GM19240 (cell line): ENCODE data around the gene VASP.

ENCODE experiments used
- DNase-seq: peaks from one replicate; pipeline ENCODE4 v3.0.0; 2011; ENCODE audit warnings: low spot score; ENCODE audit not compliant: insufficient read length

VASP gene

DNA sequence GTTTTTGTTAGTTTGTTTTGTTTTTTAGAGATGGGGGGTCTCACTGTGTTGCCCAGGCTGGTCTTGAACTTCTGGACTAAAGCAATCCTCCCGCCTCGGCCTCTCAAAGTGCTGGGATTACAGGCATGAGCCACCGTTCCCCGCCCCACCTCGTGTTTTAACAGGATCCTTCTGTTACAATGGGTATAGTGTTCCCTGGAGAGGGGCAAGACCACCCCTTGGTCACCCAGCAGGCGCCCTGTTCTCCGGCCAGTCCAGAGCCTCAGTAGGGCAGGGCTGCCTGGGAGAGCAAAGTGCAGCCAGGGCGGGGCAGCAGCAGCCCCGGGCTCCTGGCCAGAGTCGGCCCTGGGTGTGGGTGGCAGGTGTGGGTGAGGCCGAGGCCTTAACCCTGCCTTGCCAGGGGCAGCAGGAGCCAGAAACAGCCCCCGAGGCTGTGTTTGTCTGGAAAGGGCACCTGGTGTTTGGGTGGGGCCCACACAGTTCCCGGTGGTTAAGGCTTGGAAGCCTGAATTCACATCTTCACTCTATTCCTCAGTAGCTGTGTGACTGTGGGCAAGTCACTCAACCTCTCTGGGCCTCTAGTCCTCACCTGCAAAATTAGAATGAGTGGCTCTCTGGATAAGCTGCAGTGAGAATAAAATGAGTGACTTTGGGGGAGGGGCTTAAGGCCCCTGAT, 7.2 kb downstream of the VASP start:
- no peak for DNase-seq

DNA sequence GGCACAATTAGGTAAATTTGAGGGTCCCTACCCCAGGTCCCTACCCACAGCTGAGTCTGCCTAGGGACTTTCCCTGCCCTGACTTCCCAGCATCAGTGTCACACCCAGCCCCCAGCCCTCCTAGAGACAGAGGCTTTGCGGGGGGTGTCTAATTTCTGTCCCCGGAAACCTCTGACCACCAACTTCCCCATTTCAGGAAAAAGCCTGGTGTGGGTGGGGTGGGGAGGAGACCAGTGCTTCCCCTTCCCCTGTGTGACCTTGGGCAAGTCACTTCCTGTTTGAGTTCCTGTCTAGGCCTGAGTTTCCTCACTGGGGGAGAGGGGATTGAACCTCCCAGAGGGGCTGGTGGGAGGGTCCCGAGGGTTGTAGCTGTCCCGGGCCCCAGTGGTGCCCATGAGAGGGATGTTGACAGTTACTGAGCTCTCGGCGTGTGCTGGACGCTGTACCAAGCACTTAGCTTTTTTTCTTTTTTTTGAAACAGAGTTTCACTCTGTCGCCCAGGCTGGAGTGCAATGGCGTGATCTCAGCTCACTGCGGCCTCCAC, 7.9 kb downstream of the VASP start:
- no peak for DNase-seq

DNA sequence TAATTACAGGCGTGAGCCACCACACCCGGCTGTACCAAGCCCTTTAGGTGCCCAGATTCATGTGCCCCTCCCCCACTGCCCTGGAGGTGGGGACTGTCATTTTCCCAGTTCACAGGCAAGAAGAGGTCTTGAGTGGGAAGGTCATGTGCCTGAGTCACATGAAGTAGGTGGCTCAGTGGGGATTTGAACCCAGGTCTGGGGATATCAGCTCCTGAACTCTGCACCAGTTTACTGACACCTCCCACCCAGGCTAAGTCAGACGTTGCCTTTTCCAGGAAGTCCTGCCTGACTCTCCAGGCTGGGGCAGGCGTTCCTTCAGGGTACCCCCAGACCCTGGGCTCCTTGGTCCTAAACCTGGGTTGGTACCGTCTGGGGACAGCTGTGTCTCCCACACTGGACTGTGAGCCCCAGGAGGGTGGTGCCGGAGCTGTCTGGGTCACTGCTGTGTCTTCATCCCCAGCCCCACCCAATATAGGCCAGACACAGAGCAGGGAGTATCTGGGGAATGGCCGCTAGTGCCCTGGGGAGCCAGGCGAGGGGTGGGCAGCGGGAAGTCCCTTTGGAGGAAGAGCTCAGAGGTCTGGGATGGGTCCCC, 8.6 kb downstream of the VASP start:
- no peak for DNase-seq

DNA sequence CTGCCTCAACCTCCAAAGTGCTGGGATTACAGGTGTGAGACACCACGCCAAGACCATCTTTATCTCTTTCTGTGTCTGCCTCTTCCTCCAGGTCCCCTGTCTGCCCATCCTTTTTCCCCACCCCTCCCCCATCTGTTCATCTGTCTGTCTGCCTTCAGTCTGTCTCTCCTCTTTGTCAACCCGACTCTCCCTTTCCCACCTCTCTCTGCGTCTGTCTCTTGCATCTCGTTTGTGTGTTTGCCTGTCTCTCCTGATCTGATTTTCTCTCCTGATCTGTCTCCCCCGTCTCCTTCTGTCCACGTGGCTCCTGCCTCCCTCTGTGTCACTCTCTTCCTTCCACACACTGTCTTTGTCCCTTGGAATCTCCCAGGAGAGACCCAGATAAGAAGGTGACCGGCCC, 10.0 kb downstream of the VASP start:
- DNase-seq, result no peak

DNA sequence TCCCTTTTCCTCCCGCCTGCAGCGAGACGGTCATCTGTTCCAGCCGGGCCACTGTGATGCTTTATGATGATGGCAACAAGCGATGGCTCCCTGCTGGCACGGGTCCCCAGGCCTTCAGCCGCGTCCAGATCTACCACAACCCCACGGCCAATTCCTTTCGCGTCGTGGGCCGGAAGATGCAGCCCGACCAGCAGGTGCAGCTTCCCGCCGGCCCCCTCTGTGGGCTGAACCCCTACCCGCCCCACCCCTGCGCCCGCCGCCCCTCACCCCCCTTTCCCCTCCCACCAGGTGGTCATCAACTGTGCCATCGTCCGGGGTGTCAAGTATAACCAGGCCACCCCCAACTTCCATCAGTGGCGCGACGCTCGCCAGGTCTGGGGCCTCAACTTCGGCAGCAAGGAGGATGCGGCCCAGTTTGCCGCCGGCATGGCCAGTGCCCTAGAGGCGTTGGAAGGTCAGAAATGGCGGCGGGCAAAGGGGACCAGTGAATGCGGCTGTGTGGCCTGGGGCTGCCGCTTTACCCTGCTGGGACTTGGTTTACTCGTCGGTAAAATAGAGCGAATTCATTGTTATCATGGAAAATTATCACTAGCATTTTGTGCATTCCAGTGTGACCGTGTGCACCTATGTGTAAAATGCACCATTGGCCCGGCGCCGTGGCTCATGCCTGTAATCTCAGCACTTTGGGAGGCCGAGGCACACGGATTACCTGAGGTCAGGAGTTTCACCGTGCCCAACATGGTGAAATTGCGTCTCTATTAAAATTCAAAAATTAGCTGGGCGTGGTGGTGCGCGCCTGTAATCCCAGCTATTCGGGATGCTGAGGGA, 10.6 kb downstream of the VASP start:
- DNase-seq, result no peak

DNA sequence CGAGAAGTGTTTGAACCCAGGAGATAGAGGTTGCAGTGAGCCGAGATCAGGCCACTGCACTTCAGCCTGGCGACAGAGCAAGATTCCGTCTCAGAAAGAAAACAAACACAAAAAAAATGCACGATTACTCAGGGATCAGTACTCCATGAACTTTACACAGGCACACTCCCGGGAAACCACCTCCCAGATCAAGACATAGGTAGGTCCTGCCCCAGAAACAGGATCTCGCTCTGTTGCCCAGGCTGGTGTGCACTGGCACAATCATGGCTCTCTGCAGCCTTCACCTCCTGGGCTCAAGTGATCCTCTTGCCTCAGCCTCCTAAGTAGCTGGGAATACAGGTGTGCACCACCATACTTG, 11.2 kb downstream of the VASP start:
- no peak for DNase-seq

DNA sequence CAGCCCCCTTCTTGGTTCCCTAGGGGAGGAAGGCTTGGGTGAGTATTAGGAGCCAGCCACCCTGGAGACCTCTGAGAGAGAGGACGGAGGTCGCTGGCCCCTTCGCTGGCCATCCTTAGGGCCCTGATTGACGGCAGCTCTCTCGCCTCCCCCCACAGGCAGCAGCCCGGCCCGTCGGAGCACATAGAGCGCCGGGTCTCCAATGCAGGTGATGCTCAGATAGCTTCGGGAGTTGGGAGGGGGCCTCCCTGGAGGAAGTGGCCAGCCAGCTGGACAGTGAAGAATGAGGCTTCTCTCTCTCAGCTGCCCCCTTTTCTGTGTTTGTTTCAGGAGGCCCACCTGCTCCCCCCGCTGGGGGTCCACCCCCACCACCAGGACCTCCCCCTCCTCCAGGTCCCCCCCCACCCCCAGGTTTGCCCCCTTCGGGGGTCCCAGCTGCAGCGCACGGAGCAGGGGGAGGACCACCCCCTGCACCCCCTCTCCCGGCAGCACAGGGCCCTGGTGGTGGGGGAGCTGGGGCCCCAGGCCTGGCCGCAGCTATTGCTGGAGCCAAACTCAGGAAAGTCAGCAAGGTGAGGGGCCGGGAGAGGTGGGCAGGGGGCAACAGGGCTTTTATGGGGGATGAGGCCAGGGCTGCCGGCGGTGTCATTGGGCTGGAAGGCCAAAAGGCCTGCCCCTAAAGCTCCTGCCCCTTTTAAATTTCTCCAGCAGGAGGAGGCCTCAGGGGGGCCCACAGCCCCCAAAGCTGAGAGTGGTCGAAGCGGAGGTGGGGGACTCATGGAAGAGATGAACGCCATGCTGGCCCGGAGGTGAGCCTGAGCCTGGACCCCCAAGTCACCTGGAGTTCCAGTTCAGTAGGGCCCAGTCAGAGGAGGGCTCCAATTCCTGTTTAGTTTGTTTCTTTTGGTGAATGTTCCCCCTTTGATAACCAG, 15.0 kb downstream of the VASP start:
- DNase-seq, result no peak

DNA sequence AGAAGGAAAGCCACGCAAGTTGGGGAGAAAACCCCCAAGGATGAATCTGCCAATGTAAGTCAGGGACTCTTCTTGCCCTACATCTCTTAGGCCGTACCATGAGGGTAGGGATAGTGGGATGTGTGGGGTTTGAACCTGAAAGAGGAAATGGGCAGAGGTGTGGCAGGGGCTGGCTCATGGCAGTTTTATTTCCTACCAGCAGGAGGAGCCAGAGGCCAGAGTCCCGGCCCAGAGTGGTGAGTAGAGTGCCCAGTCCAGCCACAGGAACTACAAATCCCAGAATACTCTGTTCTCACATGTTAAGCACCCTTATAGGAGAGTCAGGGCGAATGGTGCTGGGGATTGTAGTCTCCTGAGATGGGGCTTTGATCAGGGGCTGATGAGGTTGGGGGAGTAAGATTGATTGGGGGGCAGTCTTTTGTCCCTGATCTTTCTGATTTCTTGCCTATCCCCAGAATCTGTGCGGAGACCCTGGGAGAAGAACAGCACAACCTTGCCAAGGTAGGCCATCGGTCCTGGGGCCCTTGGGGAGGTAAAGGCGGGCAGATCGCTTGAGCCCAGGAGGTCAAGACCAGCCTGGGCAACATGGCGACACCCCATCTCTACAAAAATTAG, 16.5 kb downstream of the VASP start:
- peak; percentile 96 for DNase-seq

DNA sequence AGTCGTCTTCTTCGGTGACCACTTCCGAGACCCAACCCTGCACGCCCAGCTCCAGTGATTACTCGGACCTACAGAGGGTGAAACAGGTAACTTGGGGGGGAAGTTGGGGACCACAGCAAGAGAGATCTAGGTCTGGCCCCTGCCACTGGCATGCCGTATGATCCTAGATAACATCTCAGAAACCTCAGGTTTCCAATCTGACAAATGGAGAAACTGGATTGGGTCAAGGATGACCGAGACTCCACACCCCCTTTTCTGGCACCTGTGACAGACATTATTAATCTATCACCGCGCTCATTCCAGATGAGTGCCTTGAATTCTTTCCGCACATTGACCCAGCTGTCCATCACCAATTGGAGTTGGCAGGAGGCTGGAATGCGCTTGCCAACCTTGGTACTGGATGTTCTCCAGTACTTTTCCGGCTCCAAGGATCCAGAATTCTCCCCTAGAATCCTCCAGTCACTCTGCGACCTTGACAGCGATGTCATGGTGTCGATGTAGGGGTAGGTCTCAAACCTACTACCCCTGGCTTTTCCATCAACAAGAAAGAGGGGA, 17.4 kb downstream of the VASP start:
- no peak for DNase-seq

DNA sequence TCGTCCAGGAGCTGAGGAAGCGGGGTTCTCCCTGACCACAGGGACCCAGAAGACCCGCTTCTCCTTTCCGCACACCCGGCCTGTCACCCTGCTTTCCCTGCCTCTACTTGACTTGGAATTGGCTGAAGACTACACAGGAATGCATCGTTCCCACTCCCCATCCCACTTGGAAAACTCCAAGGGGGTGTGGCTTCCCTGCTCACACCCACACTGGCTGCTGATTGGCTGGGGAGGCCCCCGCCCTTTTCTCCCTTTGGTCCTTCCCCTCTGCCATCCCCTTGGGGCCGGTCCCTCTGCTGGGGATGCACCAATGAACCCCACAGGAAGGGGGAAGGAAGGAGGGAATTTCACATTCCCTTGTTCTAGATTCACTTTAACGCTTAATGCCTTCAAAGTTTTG, 18.9 kb downstream of the VASP start:
- DNase-seq, result no peak

DNA sequence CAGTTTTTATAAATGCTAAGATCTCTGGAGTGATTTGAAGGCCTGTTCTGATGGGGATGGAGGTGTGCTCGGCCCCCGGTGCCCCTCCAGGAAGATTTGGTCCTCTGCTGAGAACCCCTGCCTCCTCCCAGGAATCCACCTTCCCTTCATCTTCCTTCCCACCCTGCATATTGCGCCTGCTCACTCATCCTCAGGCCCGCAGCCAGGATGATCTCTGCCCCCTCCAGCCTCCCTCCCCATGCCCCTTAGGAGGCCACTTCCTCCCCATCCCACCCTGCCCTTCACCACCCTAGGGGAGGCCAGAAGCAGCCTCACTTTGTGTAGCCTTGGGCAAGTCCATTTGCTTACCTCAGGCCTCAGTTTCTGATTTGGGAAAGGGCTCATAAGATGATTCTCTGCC, 19.7 kb downstream of the VASP start:
- DNase-seq, result no peak

DNA sequence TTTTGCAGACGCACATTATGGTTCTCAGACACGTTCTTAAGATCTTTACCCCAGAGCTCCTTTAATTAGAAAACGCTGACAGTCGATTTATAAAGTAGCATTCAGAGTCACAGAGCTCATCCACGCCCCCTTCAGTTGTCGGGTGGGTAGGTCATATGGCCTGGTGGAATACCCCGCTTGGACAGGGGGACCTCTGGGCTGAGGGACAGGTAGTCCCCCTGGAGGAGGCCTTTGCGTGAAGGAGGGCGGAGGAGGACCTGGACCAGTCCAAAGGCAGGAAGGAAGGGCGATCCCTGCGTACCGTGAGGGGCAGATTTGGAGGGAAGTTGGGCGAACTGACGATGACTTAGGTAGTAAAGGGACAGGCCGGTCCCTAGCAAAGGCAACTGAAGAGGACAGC, 20.5 kb downstream of the VASP start:
- DNase-seq, result no peak

DNA sequence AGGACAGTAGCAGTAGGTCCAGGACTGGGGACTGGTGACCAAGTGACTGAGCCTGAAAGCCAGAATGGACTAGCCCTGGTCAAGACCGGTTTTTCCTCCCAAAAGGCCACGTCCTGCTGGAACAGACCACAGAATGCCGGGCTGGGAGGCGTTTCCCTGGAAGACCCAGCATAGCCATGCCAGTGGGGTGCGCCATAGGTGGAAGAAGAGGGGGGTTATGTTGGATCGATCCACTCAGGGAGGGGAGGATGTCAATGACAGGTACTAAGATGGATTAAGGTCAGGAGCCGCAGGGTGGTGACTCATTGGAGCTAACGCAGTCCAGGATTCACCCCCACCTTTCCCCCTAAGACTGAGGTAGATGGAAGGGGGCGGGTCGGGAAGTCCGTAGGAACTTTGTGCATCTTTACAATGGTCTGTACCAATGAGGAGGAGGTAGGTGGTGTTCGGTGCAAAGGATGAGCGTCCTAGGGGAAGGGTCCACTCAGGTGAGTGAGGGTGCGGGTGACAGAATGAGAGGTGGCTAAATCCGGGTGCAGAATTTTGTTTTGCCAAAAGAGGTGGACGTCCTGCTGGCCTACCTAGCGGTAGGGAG, 21.0 kb downstream of the VASP start:
- DNase-seq, result no peak

DNA sequence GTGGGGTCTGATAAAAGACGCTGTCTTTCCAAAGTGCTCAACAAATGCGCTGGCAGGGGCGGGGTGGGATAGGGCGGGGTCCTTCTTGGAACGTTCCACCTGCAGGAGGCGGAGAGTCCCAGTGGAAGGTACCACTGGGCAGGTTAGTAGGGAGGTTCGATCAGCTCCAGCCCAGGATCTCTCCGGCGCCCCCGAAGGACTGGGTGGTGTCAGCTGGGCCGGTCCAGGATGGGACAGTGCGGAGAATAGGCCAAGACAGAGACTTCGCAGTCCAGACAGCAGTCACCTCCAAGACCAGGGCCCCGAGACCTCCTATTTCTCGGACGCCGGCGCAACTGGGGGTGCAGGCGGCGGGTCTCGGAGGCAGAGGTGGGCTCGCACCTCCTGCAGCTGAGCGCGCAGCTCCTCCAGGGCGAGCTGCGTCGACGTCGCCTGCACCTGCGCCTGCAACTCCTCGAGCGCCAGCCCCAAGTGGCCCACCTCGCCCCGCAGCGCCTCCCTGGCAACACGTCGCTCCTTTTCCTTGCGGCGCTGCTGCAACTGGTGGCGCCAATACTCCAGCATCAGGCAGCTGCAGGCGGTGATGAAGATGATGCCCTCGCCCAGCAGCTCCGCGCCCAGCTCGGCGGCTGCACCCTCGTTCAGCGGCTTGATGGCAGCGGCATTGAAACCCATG, 21.6 kb downstream of the VASP start:
- no peak for DNase-seq

DNA sequence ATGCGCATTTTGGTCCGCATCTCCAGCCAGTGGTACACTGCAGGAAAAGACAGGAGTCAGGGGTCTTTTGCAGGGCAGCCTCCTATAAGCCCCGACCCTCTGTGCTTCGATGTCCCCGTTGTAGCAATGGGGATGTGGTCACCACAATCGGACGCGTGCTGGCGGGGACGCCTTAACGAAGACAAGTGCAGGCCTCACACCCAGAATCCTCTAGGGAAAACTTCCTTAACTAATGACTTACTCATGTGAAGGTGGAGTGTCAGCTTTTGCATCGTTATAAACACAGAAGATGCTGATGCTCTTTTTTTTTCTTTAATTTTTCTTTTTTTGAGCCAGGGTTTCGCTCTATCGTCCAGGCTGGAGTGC, 22.1 kb downstream of the VASP start:
- no peak for DNase-seq

DNA sequence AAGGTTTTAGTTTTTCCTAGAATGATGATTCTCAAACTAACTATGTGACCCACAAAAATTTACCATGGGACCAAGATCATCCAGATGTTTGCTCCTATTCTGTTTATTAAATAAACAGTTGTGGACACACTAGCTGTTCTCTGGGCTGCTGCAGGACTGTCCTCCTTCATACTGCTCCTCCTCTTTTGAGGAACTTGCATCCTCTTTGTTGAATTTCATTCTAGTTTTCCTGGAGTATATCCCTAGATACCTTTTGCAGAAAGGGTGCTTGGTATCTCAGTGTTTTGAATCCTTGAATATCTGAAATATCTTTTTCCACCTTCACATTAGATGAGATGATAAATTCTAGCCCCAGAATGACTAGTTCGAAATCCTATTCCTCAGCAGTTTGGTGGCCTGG, 24.1 kb downstream of the VASP start:
- no peak for DNase-seq

DNA sequence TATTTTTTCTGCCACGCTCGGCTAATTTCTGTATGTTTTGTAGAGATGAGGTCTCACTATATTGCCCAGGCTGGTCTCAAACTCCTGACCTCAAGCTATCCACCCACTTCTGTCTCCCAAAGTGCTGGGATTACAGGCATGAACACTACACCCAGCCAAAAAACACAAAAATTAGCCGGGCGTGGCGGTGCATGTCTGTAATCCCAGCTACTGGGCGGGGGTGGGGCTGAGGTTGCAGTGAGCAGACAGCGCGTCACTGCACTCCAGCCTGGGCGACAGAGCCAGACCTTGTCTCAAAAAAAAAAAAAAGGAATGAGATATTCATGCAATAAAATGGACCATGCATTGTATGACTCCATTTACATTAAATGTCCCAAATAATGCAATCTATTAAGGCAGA, 32.2 kb downstream of the VASP start:
- no peak for DNase-seq

DNA sequence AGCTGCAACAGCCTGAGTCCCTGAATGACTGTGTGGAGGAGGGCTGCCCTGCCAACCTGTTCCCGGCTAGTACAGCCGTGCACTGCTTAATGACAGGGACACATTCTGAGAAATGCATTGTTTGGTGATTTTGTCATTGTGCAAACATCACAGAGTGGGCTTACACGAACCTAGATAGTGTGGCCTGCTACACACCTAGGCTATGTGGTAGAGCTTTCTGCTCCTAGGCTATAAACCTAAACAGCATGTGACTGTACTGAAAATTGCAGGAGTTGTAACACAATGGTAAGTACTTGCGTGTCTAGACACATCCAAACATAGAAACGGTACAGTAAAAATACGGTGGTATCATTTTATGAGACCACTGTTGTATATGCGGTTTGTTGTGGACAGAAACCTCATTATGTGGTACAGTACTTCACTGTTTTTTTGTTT, 35.0 kb downstream of the VASP start:
- no peak for DNase-seq

DNA sequence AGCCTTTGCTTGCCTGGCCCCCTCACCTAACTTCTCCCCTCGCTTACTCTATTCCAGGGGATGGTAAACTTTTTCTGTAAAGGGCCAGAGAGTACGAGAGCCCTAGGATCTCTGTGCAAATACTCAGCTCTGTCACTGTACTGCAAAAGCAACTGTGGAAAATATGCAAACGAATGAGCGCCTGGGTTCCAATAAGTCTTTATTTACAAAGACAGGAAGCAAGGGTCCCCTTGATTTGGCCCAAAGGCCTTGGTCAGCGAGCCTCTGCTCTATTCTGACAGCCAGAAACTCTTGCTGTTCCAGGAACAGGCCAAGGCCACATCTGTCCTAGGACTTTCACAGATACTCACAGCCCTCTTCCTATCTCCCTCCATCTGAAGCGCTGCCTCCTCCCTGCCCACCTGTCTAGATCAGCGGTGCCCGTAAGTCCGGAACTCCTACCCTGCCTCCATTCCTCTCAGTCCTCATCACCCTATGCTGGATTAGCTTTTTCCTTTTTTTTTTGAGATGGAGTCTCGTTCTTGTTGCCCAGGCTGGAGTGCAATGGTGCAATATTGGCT, 40.0 kb downstream of the VASP start:
- no peak for DNase-seq
